Nephron progenitor cell (in vitro differentiated cells): ENCODE measurements around the gene FCGR3B.
"Not testable (repeated sequence)": the region's sequence is repeated elsewhere in the genome, so short reads cannot be mapped to it uniquely, and the experiment has no call there.

Source experiments
- DNase-seq: peaks from one replicate; pipeline ENCODE4 v3.0.0; 2021
- H3K27ac Mint-ChIP-seq: 2 replicates; pipeline ENCODE4 v1.8.0; 2021; ENCODE audit warnings: mild to moderate bottlenecking, moderate library complexity, mixed read lengths
- H3K27me3 Mint-ChIP-seq: 2 replicates; pipeline ENCODE4 v1.8.0; 2021; ENCODE audit warnings: mild to moderate bottlenecking, low read depth, mixed read lengths; ENCODE audit not compliant: poor library complexity
- H3K36me3 Mint-ChIP-seq: 2 replicates; pipeline ENCODE4 v1.8.0; 2021; ENCODE audit warnings: low read depth, mixed read lengths
- H3K4me1 Mint-ChIP-seq: 2 replicates; pipeline ENCODE4 v1.8.0; 2021; ENCODE audit warnings: mixed read lengths
- H3K4me3 Mint-ChIP-seq: 2 replicates; pipeline ENCODE4 v1.8.0; 2021; ENCODE audit warnings: mild to moderate bottlenecking, moderate library complexity, mixed read lengths
- H3K9me3 Mint-ChIP-seq: 2 replicates; pipeline ENCODE4 v1.8.0; 2021; ENCODE audit warnings: mild to moderate bottlenecking, moderate library complexity, mixed read lengths

Gene FCGR3B

GRCh38 chr1:161588596-161588995 is 42.4 kb downstream of the FCGR3B start:
- not testable (repeated sequence) for H3K27ac Mint-ChIP-seq, H3K9me3 Mint-ChIP-seq, H3K27me3 Mint-ChIP-seq, H3K4me3 Mint-ChIP-seq, DNase-seq, H3K36me3 Mint-ChIP-seq
- peaks cover 14% of the 10 kb centered on the region for H3K4me1 Mint-ChIP-seq

GRCh38 chr1:161582882-161583281 is 48.1 kb downstream of the FCGR3B start:
- not testable (repeated sequence) for H3K9me3 Mint-ChIP-seq, H3K36me3 Mint-ChIP-seq, H3K27ac Mint-ChIP-seq, H3K4me3 Mint-ChIP-seq, H3K4me1 Mint-ChIP-seq, DNase-seq, H3K27me3 Mint-ChIP-seq

DNA sequence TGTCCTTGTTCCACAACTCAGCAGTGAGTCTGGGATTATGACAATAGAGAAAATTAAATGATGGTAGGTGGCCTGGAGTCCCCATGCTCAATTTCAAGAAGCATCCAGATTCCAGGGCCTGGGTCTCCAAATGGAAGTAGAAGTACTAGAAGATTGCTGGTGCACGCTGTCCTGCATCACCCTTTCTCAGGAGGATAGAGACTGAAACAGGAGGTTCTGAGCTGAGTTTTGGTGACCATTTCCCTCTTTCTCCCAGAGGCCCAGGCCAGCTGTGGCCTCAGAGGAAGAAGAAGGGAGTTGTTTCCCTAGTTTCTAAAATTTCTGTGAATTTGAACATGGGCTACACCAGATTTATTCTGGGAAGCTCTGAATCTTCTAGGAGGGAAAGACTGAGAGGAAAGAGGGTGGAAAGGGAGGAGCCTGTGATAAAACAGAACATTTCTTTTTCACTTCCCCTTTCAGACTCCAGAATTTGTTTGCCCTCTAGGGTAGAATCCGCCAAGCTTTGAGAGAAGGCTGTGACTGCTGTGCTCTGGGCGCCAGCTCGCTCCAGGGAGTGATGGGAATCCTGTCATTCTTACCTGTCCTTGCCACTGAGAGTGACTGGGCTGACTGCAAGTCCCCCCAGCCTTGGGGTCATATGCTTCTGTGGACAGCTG is 50.0 kb downstream of the FCGR3B start:
- H3K4me1 Mint-ChIP-seq, DNase-seq, H3K36me3 Mint-ChIP-seq, H3K9me3 Mint-ChIP-seq, H3K27ac Mint-ChIP-seq, H3K27me3 Mint-ChIP-seq, H3K4me3 Mint-ChIP-seq: not testable (repeated sequence)

GRCh38 chr1:161579856-161580507 is 51.0 kb downstream of the FCGR3B start:
- H3K9me3 Mint-ChIP-seq, H3K4me1 Mint-ChIP-seq, H3K4me3 Mint-ChIP-seq: not testable (repeated sequence)

GRCh38 chr1:161576676-161577075 is 54.3 kb downstream of the FCGR3B start:
- not testable (repeated sequence) for H3K27ac Mint-ChIP-seq

More at GRCh38 chr1:161579856-161580507, 51.0 kb downstream of the FCGR3B start:
- H3K27me3 Mint-ChIP-seq, H3K36me3 Mint-ChIP-seq, DNase-seq, H3K27ac Mint-ChIP-seq: not testable (repeated sequence)

More at GRCh38 chr1:161576676-161577075, 54.3 kb downstream of the FCGR3B start:
- not testable (repeated sequence) for H3K4me3 Mint-ChIP-seq, H3K36me3 Mint-ChIP-seq, DNase-seq, H3K4me1 Mint-ChIP-seq, H3K9me3 Mint-ChIP-seq, H3K27me3 Mint-ChIP-seq
